HepG2 (cell line): ENCODE results near the gene DAAM1.

ENCODE experiments used
- CBFB ChIP-seq: sonication (generic); formaldehyde crosslinking; IDR thresholded peaks from 2 replicates; pipeline ENCODE4 v1.4.0; 2020; ENCODE audit warnings: missing genetic modification reagents
- ERF ChIP-seq: IDR thresholded peaks from 2 replicates; pipeline ENCODE4 v1.6.1; 2018; ENCODE audit warnings: missing biosample characterization, missing genetic modification reagents
- GMEB2 ChIP-seq: IDR thresholded peaks from 2 replicates; pipeline ENCODE4 v1.6.1; 2016; ENCODE audit warnings: missing biosample characterization, missing genetic modification reagents, low read depth
- HES4 ChIP-seq: sonication (generic); formaldehyde crosslinking; IDR thresholded peaks from 2 replicates; pipeline ENCODE4 v1.9.0; 2021; ENCODE audit warnings: mild to moderate bottlenecking, missing genetic modification reagents, borderline replicate concordance
- IRF1 ChIP-seq: sonication (generic); formaldehyde crosslinking; IDR thresholded peaks from 2 replicates; pipeline ENCODE4 v1.4.0; 2020; ENCODE audit warnings: low read depth, mild to moderate bottlenecking, missing genetic modification reagents
- POLR2AphosphoS2 ChIP-seq: IDR thresholded peaks from 2 replicates; pipeline ENCODE4 v1.6.1; 2011; ENCODE audit warnings: low read depth, low read length, improper control_type of control experiment
- SMAD9 ChIP-seq: sonication (generic); formaldehyde crosslinking; IDR thresholded peaks from 2 replicates; pipeline ENCODE4 v1.5.1; 2020; ENCODE audit warnings: mild to moderate bottlenecking, missing genetic modification reagents
- ZNF350 ChIP-seq: sonication (generic); formaldehyde crosslinking; IDR thresholded peaks from 2 replicates; pipeline ENCODE4 v1.4.0; 2020; ENCODE audit warnings: mild to moderate bottlenecking, low read depth, missing genetic modification reagents, borderline replicate concordance

GRCh38 chr14:59240356-59240755, 51.9 kb downstream of the DAAM1 start:
- TF ChIP-seq GMEB2 (CRISPR knock-in tag), result no peak
- no peak for TF ChIP-seq CBFB (CRISPR knock-in tag)
- no peak for TF ChIP-seq HES4 (CRISPR knock-in tag)
- no peak for TF ChIP-seq IRF1 (CRISPR knock-in tag)
- no peak for TF ChIP-seq SMAD9 (CRISPR knock-in tag)
- no peak for TF ChIP-seq ZNF350 (CRISPR knock-in tag)
- TF ChIP-seq POLR2AphosphoS2, result no peak
- TF ChIP-seq ERF (CRISPR knock-in tag), result no peak
